OCI-LY3 (cell line): Measurements from ENCODE around the gene ROCK1.
"Not testable (repeated sequence)": the region's sequence is repeated elsewhere in the genome, so short reads cannot be mapped to it uniquely, and the experiment has no call there.

Experiments
- CTCF ChIP-seq: fragments of 200-600, 300-600 bp; sonication (generic); IDR thresholded peaks from 2 replicates; pipeline ENCODE4 v1.5.1; 2014; ENCODE audit warnings: antibody characterized with exemption, low read length, low read depth
- EZH2phosphoT487 ChIP-seq: fragments of 200-600 bp; shearing (Covaris generic); IDR thresholded peaks from 2 replicates; pipeline ENCODE4 v1.6.1; 2018; ENCODE audit warnings: antibody characterized with exemption, mixed run types, low read depth

GRCh38 chr18:21137719-21138488, 26.3 kb upstream of the ROCK1 start:
- TF ChIP-seq CTCF, EZH2phosphoT487: not testable (repeated sequence)
